Thyroid gland (tissue), 4 donors: ENCODE results near the gene SHLD2. TPM values are rescaled to one million over a fixed set of nuclear protein-coding genes. Genes with fewer than 3 reads are reported as not detected.
"Not testable (repeated sequence)": the region's sequence is repeated elsewhere in the genome, so short reads cannot be mapped to it uniquely, and the experiment has no call there.

Source experiments
- DNase-seq, 2 donors: peaks; one replicate each; pipeline ENCODE4 v3.0.0-alpha.2; 2019
- H3K27ac ChIP-seq, 3 donors: fragments of 200-600 bp; sonication (generic); 1 replicate in 2 of 3; 2 replicates in 1 of 3; pipeline ENCODE4 v1.5.1; 2016 to 2019; ENCODE audit warnings: mild to moderate bottlenecking in 1 of 3, moderate library complexity in 1 of 3
- H3K27me3 ChIP-seq: fragments of 200-600 bp; sonication (generic); one replicate; pipeline ENCODE4 v1.5.1; 2019
- H3K36me3 ChIP-seq, 2 donors: fragments of 200-600 bp; sonication (generic); one replicate each; pipeline ENCODE4 v1.5.1; 2016 to 2019
- H3K4me1 ChIP-seq, 2 donors: fragments of 200-600 bp; sonication (generic); one replicate each; pipeline ENCODE4 v1.5.1; 2017 to 2019
- H3K4me3 ChIP-seq, 3 donors: fragments of 200-600 bp; sonication (generic); replicated peaks in 1 of 3; 1 replicate in 2 of 3; 2 replicates in 1 of 3; pipeline ENCODE4 v1.5.1; 2016; ENCODE audit warnings: mild to moderate bottlenecking in 1 of 3
- H3K9me3 ChIP-seq: fragments of 200-600 bp; sonication (generic); one replicate; pipeline ENCODE4 v1.5.1; 2017
- WGBS, 2 donors: methylation state at CpG; one replicate each; pipeline ENCODE4 v1.1.5; 2017; 5-methylcytosine and 5-hydroxymethylcytosine counted together
- intact Hi-C: fragments of 100-400 bp; cut with DNase I; formaldehyde crosslinking; loops from one replicate; pipeline ENCODE4 v1.15.1; 2023
- total RNA-seq, 4 donors: library from RNA; depleted of rRNA; stranded (reverse); fragments of >200 nt; gene quantifications; one replicate each; pipeline ENCODE4 v1.2.3, GENCODE V29; 2016

The SHLD2 gene
- total RNA-seq, 4 donors from 2014 or later: 60.8 to 71.9 (median 63.6) TPM

DNA sequence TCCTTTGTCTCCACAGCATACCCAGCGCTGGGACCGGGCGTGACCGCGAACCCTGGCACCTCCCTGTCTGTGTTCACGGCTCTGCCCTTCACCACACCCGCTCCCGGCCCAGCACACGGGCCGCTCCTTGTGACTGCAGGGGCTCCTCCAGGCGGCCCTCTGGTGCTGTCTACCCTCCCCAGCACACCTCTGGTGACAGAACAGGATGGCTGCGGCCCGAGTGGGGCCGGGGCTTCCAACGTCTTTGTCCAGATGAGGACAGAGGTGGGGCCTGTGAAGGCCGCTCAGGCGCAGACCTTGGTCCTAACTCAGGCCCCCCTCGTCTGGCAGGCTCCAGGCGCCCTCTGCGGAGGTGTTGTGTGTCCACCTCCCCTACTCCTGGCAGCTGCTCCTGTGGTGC lies 133.2 kb downstream of the SHLD2 start:
- H3K4me1 ChIP-seq, H3K9me3 ChIP-seq, H3K27me3 ChIP-seq, intact Hi-C loops, H3K36me3 ChIP-seq, H3K4me3 ChIP-seq, DNase-seq, H3K27ac ChIP-seq: not testable (repeated sequence)
- no CpG with 5 or more reads among the region's 20 CpGs for WGBS, 2 donors

- H3K27me3 ChIP-seq, H3K4me1 ChIP-seq, H3K4me3 ChIP-seq, H3K27ac ChIP-seq, DNase-seq, intact Hi-C loops, H3K36me3 ChIP-seq, H3K9me3 ChIP-seq: not testable (repeated sequence)
- WGBS, 2 donors: 90 to 91% methylated on average over 6 to 9 of the region's 9 CpGs
Observed at GRCh38 chr10:87229211-87229610, 134.2 kb downstream of the SHLD2 start.

DNA sequence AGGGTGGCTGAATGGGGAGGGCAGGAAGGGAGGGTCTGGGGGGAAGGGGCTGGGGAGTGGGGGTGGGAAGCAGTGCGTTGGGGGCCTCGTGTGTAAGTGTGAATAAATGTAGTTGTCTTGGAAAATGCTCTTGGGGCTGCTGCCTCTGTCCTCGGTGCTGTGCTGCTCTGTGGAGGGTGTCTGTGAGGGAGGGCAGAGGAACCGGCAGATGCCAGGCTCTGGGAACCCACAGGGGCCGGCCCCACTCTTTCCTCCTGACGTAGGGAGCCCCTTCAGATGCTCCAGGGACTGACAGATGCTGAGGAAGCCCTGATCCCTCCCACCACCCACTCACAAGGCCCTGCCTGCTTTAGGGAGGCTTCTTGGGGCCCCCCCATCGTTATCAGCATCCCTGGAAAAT lies 139.8 kb downstream of the SHLD2 start:
- H3K9me3 ChIP-seq, H3K27ac ChIP-seq, H3K36me3 ChIP-seq, H3K27me3 ChIP-seq, intact Hi-C loops, H3K4me3 ChIP-seq, H3K4me1 ChIP-seq, DNase-seq: not testable (repeated sequence)
- no CpG with 5 or more reads among the region's 7 CpGs for WGBS, 2 donors

- intact Hi-C loops, DNase-seq: not testable (repeated sequence)
- WGBS, 2 donors: 97 to 100% methylated on average over 3 to 4 of the region's 5 CpGs
Observed at GRCh38 chr10:87237244-87237643, 142.2 kb downstream of the SHLD2 start.

GRCh38 chr10:87239346-87239808 lies 144.4 kb downstream of the SHLD2 start:
- H3K4me1 ChIP-seq, H3K27me3 ChIP-seq, intact Hi-C loops, DNase-seq, H3K36me3 ChIP-seq, H3K4me3 ChIP-seq, H3K27ac ChIP-seq, H3K9me3 ChIP-seq: not testable (repeated sequence)
- WGBS, 2 donors: 79 to 82% methylated on average over 2 of the region's 6 CpGs

More at GRCh38 chr10:87237244-87237643, 142.2 kb downstream of the SHLD2 start:
- not testable (repeated sequence) for H3K4me1 ChIP-seq, H3K36me3 ChIP-seq, H3K9me3 ChIP-seq, H3K27me3 ChIP-seq, H3K27ac ChIP-seq, H3K4me3 ChIP-seq

Other genes starting within 250 kb of the SHLD2 start
- gene MMRN2, start 137.6 kb upstream of the SHLD2 start, total RNA-seq: 10 to 100 TPM; 23.0 to 45.1 (median 28.4) TPM
- gene SNCG, start 136.6 kb upstream of the SHLD2 start, total RNA-seq: 10 to 100 TPM; 11.5 to 40.2 (median 23.1) TPM
- 100 to 1,000 TPM in 3 of 4 donors, 10 to 100 TPM in 1; 66.6 to 208 (median 104) TPM for gene ADIRF, start 126.7 kb upstream of the SHLD2 start, total RNA-seq
- gene FAM25A, start 74.9 kb upstream of the SHLD2 start, total RNA-seq: not detected
- 100 to 1,000 TPM; 154 to 199 (median 157) TPM for gene GLUD1, start 363 bp upstream of the SHLD2 start, total RNA-seq
- gene NUTM2A, start 130.2 kb downstream of the SHLD2 start, total RNA-seq: 1 to 10 TPM in 3 of 4 donors, under 1 TPM in 1; 0.81 to 5.5 (median 3.4) TPM